Urinary bladder (tissue), 4 donors: Measurements from ENCODE around the gene TMEM178B. TPM values are rescaled to one million over a fixed set of nuclear protein-coding genes. Genes with fewer than 3 reads are reported as not detected.

Source experiments
- DNase-seq: peaks from one replicate; pipeline ENCODE4 v3.0.0-alpha.2; 2015; ENCODE audit errors: extremely low spot score
- H3K27ac ChIP-seq: one replicate; pipeline ENCODE4 v1.5.1; 2013; ENCODE audit warnings: low read depth, mild to moderate bottlenecking, moderate library complexity
- H3K36me3 ChIP-seq: one replicate; pipeline ENCODE4 v1.6.1; 2013; ENCODE audit warnings: mild to moderate bottlenecking, moderate library complexity; ENCODE audit not compliant: insufficient read depth
- H3K4me1 ChIP-seq: one replicate; pipeline ENCODE4 v1.6.1; 2013; ENCODE audit warnings: mild to moderate bottlenecking, moderate library complexity; ENCODE audit not compliant: insufficient read depth
- H3K4me3 ChIP-seq: one replicate; pipeline ENCODE4 v1.5.1; 2013; ENCODE audit warnings: low read depth, low read length
- WGBS: extraction: QIAGEN DNeasy Blood & Tissue Kit; methylation state at CpG from one replicate; pipeline ENCODE4 v1.1.7; 2013; 5-methylcytosine and 5-hydroxymethylcytosine counted together
- polyA plus RNA-seq: library from polyadenylated mRNA; stranded (reverse); fragments of 200-250 nt; gene quantifications from one replicate; pipeline ENCODE4 v1.2.3, GENCODE V29; 2013
- total RNA-seq: library from RNA; depleted of rRNA; stranded (reverse); fragments of >200 nt; gene quantifications from one replicate; pipeline ENCODE4 v1.2.3, GENCODE V29; 2014
- donor health status: healthy with polysubstance abuse.
- donor health status: healthy.

TMEM178B gene
- total and polyA plus RNA-seq, 2 donors, result 0.57 to 2.0 TPM

- no peak overlapping the region for H3K4me3 ChIP-seq
- no peak for DNase-seq
- H3K27ac ChIP-seq, result no peak overlapping the region
- WGBS, result 76% methylated on average over 2 of the region's 2 CpGs
- H3K36me3 ChIP-seq, result no peaks in the 10 kb centered on the region
- H3K4me1 ChIP-seq, result no peaks in the 10 kb centered on the region
Observed at GRCh38 chr7:141213226-141213625, 139.4 kb downstream of the TMEM178B start.

GRCh38 chr7:141217938-141218337, 144.1 kb downstream of the TMEM178B start:
- Histone ChIP-seq H3K27ac (no peak overlapping the region), H3K4me1 (no peaks in the 10 kb centered on the region), H3K36me3 (no peaks in the 10 kb centered on the region), H3K4me3 (no peak overlapping the region)
- DNase-seq, result no peak
- WGBS, result 64% methylated on average over 7 of the region's 7 CpGs

- no peaks in the 10 kb centered on the region for H3K36me3 ChIP-seq
- 59% methylated on average over 6 of the region's 6 CpGs for WGBS
- H3K27ac ChIP-seq, result no peak overlapping the region
- H3K4me1 ChIP-seq, result no peaks in the 10 kb centered on the region
- no peak overlapping the region for H3K4me3 ChIP-seq
- DNase-seq, result no peak
Observed at GRCh38 chr7:141218941-141219340, 145.1 kb downstream of the TMEM178B start.

- WGBS, result 79% methylated on average over 8 of the region's 8 CpGs
- DNase-seq, result no peak
- H3K4me1 ChIP-seq, result no peaks in the 10 kb centered on the region
- H3K4me3 ChIP-seq, result no peak overlapping the region
- no peaks in the 10 kb centered on the region for H3K36me3 ChIP-seq
- H3K27ac ChIP-seq, result no peak overlapping the region
Observed at GRCh38 chr7:141220263-141220880, 146.5 kb downstream of the TMEM178B start.

- no peak overlapping the region for H3K27ac ChIP-seq
- no peaks in the 10 kb centered on the region for H3K4me1 ChIP-seq
- 34% methylated on average over 2 of the region's 2 CpGs for WGBS
- no peak overlapping the region for H3K4me3 ChIP-seq
- no peak for DNase-seq
- no peaks in the 10 kb centered on the region for H3K36me3 ChIP-seq
Observed at GRCh38 chr7:141221007-141221612, 147.2 kb downstream of the TMEM178B start.

GRCh38 chr7:141225916-141226618, 152.2 kb downstream of the TMEM178B start:
- no peaks in the 10 kb centered on the region for H3K36me3 ChIP-seq
- WGBS, result 77% methylated on average over 8 of the region's 8 CpGs
- H3K27ac ChIP-seq, result no peak overlapping the region
- DNase-seq, result no peak
- no peak overlapping the region for H3K4me3 ChIP-seq
- no peaks in the 10 kb centered on the region for H3K4me1 ChIP-seq

- no peak overlapping the region for H3K27ac ChIP-seq
- H3K36me3 ChIP-seq, result no peaks in the 10 kb centered on the region
- no peak overlapping the region for H3K4me3 ChIP-seq
- 78% methylated on average over 4 of the region's 4 CpGs for WGBS
- no peaks in the 10 kb centered on the region for H3K4me1 ChIP-seq
- DNase-seq, result no peak
Observed at GRCh38 chr7:141227454-141227853, 153.6 kb downstream of the TMEM178B start.

- Histone ChIP-seq H3K4me1 (no peaks in the 10 kb centered on the region), H3K4me3 (no peak overlapping the region), H3K27ac (no peak overlapping the region), H3K36me3 (no peaks in the 10 kb centered on the region)
- no peak for DNase-seq
- WGBS, result 79% methylated on average over 5 of the region's 5 CpGs
Observed at GRCh38 chr7:141228482-141228881, 154.6 kb downstream of the TMEM178B start.

GRCh38 chr7:141231018-141231792, 157.3 kb downstream of the TMEM178B start:
- 40% methylated on average over 5 of the region's 5 CpGs for WGBS
- no peaks in the 10 kb centered on the region for H3K36me3 ChIP-seq
- no peak overlapping the region for H3K27ac ChIP-seq
- no peak for DNase-seq
- H3K4me1 ChIP-seq, result no peaks in the 10 kb centered on the region
- no peak overlapping the region for H3K4me3 ChIP-seq

GRCh38 chr7:141232286-141233051, 158.6 kb downstream of the TMEM178B start:
- Histone ChIP-seq H3K27ac (no peak overlapping the region), H3K4me1 (no peaks in the 10 kb centered on the region), H3K36me3 (no peaks in the 10 kb centered on the region), H3K4me3 (no peak overlapping the region)
- 78% methylated on average over 4 of the region's 4 CpGs for WGBS
- DNase-seq, result no peak

- Histone ChIP-seq H3K4me3 (no peak overlapping the region), H3K4me1 (no peaks in the 10 kb centered on the region), H3K27ac (no peak overlapping the region), H3K36me3 (no peaks in the 10 kb centered on the region)
- 76% methylated on average over 8 of the region's 8 CpGs for WGBS
- DNase-seq, result no peak
Observed at GRCh38 chr7:141234335-141235105, 160.7 kb downstream of the TMEM178B start.

GRCh38 chr7:141235656-141236055, 161.8 kb downstream of the TMEM178B start:
- 70% methylated on average over 4 of the region's 4 CpGs for WGBS
- no peaks in the 10 kb centered on the region for H3K4me1 ChIP-seq
- H3K27ac ChIP-seq, result no peak overlapping the region
- no peaks in the 10 kb centered on the region for H3K36me3 ChIP-seq
- no peak for DNase-seq
- H3K4me3 ChIP-seq, result no peak overlapping the region
